IPS-11a (cell line): ENCODE measurements around the gene RSBN1.
"Not testable (repeated sequence)": the region's sequence is repeated elsewhere in the genome, so short reads cannot be mapped to it uniquely, and the experiment has no call there.

Experiments used
- H3K4me3 ChIP-seq: one replicate; pipeline ENCODE4 v1.5.1; 2013; ENCODE audit warnings: low read depth, low read length, control low read depth

The RSBN1 gene

DNA sequence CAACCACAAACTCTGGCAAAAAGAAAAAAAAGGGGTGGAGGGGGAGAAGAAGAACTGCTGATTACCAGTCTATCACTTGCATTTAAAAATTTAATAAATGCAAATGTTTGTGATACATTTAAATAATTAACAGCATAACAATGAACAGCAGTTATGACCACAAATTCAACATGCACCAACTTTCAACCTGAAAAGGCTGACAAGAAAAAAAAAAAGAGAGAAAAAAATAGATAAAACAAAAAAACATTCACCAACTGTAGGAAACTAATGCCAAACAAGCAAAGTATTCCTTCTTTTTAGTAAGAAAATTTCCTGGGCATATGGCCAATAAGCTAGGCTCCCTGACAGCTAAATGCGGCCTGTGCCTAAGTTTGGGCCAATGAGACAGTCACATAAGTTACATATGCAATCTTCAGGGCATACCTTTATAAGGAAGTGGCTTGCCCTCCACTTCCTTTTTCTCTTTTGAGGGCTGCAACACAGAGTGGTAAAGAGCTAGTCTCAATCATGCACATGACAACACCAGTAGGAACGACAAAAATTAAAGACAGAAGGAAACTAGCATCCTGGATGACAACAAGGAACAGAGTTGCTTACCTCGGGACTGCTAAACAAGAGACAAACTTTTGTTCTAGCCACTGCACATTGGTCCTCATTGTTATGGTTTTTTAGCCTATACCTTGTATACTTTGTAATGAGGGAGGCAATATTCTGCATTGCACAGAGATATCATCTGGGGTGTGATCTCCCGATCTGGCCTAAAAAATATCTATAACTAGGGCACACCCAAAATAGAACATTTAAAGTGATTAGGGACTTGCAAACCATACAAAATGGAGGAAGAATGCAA, 28.8 kb downstream of the RSBN1 start:
- H3K4me3 ChIP-seq: no peak overlapping the region

DNA sequence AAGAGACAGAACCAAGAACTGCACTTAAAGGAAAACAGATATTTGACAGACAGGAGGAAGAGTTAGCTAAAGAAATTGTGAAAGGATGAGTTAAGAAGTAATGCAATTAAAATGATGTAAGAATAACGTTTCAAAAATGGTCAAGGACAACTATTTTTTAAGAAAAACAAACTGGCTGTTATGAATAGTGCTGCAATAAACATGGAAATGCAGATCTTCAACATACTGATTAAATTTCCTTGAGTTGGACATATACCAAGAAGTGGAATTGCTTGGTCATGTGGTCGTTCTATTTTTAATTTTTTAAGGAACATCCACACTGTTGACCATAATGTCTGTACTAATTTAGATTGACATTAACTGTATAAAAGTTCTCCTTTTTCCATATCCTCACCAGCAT, 29.9 kb downstream of the RSBN1 start:
- no peak overlapping the region for H3K4me3 ChIP-seq

DNA sequence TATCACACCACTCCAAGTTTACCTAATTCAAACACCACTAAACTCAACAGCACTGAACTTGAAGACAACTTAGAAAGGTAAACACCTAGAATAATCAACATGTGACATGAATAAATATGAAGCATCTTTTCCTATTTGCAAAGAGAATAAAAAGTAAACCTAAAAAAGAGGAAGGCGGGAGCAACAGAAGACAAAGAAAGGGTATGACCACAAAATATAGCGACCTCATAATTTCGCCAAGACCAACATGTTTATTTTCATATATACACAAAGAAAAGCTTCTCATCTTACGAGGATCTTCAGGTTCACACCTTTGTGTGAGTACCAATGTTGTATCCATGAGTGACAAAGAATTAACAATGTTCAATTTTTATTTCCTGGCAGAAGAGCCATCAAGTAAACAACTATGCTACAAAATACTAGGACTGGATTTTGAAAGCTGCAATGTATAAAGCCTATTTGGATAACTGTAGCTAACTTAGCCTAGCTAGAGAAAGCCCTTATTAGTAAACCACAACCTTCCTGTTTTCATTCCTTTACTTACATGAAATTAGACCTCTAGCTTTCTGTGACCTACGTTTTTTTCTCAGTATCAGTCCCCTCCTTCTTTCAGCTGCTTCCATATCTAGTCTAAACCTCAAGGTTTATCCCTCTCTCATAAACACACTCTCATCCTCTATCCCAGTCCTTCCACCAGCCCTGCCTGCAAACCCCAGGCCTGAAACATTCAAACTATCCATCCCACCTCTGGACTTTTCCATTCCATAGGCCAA, 31.7 kb downstream of the RSBN1 start:
- no peak overlapping the region for H3K4me3 ChIP-seq

DNA sequence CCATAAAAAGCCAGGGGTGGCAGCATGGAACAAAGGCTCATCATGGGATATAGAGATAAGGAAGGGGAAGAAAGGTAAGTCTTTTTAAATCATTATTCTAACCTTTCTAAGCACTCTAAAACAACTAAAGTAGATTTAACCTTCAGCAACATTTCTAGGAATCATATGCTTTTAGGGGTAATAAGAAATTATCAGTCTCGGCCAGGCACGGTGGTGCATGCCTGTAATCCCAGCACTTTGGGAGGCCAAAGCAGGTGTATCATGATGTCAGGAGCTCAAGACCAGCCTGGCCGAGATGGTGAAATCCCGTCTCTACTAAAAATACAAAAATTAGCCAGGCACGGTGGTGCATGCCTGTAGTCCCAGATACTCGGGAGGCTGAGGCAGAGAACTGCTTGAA, 32.7 kb downstream of the RSBN1 start:
- H3K4me3 ChIP-seq: no peak overlapping the region

DNA sequence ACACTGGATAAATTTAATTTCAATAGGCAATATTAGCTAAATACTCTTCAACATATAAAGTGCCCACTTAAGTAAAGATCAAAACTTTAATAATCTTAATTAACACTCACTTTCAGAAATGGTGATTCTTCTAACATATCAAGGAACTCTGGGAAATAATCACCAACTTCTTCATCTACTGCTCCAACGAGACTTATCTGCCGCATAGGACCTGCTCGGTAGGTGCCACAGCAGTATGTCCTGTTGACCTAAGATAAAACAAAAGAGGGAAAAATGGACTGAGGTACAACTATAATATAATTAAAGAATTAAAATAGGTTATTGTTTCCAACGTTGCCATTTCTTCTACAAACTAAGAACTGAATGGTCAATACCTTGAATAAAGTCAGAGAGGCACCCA, 34.7 kb downstream of the RSBN1 start:
- no peak overlapping the region for H3K4me3 ChIP-seq

DNA sequence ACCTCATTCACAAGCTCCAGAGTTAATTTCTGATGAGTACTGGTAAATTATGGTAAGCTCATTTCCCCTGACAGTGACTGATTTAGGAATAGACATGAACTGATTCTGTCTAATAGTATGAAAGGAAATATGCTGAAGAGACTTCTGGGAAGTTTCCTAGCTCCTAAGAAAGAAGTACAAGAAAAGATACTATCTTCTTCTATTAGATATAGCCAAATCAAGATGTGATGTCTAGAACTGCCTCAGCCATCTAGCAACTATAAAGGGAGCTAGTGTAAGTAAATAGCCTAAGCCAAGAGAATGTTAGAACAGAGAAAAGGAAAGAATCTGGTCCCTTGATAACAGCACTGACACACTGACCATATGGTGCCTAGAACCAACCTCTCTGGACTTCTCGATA, 42.2 kb downstream of the RSBN1 start:
- no peak overlapping the region for H3K4me3 ChIP-seq

DNA sequence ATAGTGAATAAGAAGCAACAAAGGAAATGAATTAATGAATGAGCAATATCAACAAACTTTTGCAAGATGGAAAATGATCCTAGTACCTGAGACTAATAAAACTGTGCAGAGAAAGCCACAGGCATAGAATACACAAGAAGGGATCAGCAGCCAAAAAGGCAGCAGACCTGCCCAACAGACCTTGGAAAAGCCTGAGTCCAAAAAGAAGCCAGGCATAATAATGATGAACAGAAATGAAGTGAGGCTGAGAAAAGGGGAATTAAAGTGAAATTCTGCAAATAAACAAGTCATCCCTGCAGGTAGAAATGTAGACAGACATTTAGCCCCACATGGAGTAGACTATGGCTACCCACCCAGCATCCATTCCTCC, 42.7 kb downstream of the RSBN1 start:
- no peak overlapping the region for H3K4me3 ChIP-seq

DNA sequence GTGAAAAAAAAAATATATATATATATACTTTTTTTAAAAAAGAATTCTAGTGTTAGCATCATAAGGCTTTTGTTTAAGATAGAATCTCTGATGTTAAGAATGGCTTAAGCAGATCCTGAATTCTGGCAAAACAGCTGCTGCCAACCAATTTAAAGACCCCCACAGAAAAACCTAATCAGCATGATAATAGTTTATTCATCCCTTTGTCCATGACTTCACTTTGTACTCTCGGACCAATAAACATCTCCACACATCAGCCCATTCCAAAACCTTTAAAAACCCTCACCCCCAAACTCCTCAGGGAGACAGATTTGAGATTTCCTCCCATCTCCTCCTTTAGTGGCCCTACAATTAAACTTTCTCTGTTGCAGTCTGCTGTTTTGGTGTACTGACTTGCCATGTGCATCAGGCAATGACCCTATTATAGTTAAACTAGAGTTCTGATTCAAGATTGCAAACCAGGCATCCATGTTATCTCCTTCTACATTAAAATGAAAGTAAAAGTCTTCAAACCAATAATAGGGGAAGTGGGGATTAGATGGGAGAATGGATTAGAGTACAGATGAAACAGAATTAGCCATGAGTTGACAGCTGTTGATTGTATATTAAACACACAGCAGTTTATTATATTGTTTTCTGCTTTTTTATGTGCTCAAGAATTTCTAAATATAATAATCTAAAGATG, 43.2 kb downstream of the RSBN1 start:
- H3K4me3 ChIP-seq: no peak overlapping the region

DNA sequence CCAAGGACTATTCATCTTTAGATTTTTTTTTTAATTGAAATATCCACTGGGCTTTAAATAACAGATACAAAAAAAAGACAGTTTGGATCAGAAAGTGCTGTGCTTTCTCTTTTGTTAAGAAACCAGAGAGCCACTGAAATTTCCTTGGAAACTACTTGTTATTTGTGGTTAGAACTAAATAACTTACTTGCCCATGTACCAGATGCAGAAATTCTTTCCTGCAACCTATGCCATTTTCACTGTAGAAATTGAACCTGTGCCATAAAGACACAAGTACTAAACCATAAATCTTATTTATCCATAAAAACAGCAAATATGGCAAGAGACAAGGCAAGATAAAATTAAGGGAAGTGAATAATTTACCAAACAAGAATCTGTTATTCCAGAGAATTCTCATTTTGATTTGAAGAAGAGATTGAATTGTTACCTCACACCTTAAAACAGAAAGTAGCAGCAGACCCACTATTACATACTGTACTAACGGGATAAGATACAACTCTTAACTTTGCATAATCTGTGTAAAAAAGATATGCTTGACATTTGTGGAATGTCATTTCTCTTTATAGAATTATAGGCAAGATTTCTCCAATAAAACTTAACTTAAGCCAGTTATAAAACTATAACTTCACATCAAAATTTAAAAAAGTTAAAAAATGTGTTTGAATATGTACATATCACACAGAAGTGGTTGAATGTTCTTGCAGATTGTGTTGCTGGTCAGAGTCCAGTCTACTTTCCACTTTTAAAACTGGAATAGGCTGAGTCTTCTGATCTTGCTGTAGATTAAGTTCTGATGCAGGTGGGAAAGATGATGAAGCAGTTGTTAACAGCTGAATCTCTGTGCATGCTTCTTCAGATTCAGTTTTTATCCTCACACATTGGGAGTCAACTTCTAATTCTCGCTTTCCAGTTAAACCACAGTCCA, 46.7 kb downstream of the RSBN1 start:
- H3K4me3 ChIP-seq: no peak overlapping the region

DNA sequence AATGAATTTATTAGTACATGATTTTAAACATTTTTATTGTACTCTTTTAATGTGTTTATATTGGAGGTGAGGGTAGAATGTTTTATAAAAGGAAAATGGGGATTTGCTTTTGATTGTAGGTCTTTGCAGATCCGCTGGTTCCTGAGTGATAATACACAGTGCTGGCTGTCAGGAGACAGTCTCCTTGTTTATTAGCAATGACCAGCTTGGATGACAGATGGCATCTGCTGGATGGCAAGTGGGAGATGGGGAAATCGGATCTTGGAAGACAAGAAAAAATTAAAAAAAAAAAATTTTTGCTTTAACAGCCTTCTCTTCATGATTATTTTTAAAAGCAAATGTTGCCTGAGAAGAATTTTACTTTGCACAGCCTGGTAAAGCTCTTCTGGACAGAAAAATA, 48.6 kb downstream of the RSBN1 start:
- H3K4me3 ChIP-seq: no peak overlapping the region

DNA sequence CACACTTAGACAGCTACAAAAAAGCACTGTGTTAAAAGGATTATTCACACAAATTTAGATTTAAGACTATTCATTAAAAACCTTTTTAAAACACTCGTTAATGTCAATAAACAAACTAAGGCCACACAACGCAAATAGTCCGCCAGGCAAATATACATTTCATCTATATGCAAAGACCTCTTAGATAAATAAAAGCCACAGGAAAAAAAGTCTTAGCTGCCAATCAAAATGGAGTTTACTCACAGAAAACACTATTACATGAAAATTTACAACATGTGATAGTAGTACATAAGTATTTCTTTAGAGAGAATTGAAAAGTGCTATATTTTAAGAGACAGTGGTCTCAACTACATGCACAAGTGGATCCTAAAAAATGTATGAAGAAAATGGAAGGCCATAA, 50.3 kb downstream of the RSBN1 start:
- H3K4me3 ChIP-seq: no peak overlapping the region

DNA sequence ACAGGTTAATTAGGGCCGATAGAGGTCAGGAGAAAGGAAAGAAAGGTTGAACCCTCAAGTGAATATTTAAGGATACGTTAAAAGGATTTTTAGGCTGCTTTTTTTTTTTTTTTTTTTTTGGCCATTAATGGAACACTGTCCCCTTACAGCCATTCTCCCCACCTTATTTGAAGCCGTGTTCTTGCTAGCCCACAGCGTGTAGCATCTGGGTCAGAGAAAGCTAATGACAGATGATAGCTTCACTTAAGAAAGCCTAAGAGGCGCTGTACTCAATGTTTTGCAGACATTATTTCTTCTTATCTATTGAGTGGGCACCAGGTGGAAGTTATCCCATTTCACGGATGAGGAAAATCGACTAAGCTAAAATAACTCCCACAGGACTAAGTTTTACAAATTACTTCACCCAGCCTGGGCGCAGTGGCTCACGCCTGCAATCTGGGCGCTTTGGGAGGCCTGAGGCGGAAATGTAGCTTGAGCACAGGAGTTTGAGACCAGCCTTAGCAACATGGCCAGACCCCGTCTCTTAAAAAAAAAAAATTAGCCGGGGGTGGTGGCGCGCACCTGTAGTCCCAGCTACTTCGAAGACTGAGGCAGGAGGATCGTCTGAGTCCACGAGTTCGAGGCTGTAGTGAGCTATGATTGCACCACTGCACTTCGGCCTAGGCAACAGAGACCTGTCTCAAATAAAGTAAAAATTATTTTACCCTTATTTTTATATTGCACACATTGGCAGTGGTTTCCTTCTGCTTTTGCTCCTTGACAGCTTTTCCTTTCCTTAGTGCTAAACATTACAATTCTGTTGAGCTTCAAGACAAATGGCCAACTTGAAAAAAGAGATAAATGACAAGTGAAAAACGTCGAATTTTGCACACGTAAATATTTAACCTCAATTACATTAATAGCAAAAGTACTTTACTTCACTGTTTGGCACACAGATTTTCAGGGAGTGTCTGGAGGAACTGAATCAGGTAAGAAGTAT, 51.9 kb downstream of the RSBN1 start:
- peak overlapping the region; percentile 75 for H3K4me3 ChIP-seq

DNA sequence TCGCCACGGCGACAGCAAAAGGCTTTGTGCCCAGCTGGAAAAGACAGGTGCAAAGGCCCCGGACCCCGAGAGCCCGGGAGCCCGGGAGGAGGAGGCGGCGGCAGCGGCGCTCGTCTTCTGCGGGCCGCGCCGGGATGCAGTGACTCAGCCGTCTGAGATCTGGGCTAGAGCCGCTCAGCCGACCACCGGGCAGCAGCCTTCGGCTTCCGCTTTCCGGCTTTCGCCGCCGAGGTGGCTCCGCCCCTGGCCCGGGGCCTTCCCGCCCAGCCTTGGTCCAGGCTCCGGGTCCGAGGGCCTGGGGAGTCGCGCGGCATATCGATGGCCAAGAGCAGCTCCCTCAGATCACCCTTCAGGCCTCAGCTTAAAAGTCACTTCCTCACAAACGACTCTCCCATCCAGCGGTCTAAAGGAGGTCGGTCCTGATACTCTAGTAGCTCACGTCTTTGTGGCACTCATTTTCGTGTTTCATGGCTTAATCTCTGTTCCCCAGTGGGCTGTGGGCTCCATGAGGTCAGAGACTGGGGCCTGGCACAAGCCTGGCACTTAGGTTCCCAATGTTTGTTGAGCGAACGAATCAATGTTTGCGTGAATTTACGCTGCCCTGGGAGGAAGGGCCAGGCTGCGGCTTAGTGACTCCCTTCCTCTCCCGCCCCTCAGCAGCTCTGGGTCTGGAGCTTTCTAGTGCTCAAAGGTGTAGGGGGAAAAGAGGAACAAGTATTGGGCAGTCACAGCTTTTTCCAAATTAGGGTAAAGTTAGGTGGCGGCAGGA, 52.8 kb downstream of the RSBN1 start, which contains the start of gene PHTF1:
TSS of gene PHTF1 (minus strand) at position 154 of the 769 bp plus-strand sequence. CDS start 783 bp downstream, outside the sequence.
- peak within 1 kb of the TSS; percentile 75 for H3K4me3 ChIP-seq

DNA sequence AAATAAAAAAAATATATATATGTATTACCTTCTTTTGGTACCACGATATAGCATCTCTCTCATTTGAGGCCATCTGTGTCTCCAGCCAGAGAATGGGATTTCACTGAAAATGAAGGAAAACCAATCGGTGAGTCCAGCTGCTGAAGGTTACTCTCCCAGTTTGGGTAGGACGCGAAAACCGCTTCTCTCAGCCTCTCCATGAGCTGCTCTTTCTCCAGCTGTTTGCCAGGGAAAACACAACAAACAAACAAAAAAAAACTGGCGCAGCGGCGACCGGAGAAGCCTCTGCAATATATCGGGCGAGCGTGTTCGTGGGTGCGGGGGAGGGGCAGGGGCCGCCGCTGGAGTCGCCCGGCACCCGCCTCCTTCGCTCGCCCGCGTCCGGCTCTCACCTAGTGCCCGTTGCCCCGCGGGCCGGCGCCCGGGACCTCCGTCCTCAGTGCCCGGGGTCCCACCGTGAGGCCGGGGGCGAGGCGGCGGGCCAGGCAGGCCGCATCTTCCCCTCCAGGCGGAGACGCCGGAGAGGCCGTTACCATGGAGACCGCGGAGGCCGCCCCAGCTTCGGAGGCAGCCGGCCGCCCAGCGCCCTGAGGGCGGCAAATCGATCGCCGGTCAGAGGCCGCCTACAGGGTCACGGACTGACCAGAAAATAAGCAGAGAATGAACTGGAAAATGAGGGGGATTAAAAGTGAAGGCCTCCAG, 53.5 kb downstream of the RSBN1 start:
- H3K4me3 ChIP-seq: peak overlapping the region; percentile 75

DNA sequence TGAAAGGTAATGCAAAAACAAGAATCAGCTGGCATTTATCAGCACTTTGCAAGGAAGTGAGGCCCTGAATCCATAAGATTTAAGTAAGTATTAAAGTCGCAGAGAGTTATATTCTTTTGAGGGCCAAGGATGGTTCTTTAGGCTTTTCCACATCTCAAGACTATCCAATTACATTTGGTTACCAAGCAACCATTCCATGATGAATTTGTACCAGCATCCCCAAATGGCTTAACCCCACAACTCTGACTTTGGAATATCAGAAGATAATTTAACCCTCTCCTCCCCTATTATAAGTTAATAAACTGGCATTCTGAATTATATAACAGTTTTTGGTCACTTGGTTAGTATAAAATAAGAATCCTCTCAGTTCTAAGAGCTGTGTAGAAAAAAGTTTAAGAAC, 55.8 kb downstream of the RSBN1 start:
- no peak overlapping the region for H3K4me3 ChIP-seq

DNA sequence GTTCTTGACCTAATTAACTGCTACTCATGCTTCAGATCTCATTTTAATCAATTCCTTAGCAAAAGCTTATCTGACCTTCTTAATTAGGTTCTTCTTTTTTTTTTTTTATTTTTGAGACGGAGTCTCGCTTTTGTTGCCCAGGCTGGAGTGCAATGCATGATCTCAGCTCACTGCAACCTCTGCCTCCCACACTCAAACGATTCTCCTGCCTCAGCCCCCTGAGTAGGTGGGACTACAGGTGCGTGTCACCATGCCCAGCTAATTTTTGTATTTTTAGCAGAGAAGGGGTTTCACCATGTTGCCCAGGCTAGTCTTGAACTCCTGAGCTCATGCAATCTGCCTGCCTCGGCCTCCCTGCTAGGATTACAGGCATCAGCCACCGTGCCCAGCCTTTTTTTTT, 58.9 kb downstream of the RSBN1 start:
- not testable (repeated sequence) for H3K4me3 ChIP-seq

DNA sequence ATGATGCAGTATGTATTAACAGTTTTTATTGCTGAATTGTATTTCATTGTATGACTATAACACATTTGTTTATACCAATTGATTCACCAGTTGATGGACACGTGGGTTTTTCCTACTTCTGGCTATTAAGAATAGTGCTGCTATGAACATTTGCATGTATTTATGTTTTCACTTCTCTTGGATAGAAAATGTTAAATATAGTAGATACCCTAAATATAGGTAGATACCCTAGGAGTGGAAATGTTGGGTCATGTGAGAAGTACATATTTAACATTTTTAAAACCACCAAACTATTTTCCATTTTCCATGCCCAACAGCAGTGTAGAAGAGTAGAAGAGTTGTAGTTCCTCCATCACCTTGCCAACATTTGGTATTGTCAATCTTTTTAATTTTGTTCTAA, 60.8 kb downstream of the RSBN1 start:
- no peak overlapping the region for H3K4me3 ChIP-seq

DNA sequence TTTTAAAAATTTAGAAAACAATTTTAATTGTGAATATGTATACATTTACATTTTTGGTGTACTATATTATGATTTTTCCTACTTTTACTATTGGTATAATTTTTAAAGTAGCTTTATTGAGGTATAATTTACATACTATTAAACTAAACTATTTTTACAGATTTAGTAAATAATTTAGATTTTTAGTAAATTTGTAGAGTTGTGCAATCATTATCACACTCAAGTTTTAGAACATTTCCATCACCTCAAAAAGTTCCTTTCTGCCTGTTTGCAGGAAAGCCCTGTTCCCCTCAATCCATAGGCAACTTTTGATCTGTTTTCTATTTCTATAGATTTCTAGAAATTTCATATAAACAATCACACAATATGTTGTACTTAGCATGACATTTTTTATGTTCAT, 61.2 kb downstream of the RSBN1 start:
- H3K4me3 ChIP-seq: no peak overlapping the region
